ENCODE data around the gene WFDC2. TPM values are rescaled to one million over a fixed set of nuclear protein-coding genes. Genes with fewer than 3 reads are reported as not detected.

The WFDC2 gene
- total and polyA plus RNA-seq, 2 of the 13 experiments (the other 11 are each of a cell fraction or from before 2014, with no cell fraction given): 0.33 TPM; not detected in 1

DNA sequence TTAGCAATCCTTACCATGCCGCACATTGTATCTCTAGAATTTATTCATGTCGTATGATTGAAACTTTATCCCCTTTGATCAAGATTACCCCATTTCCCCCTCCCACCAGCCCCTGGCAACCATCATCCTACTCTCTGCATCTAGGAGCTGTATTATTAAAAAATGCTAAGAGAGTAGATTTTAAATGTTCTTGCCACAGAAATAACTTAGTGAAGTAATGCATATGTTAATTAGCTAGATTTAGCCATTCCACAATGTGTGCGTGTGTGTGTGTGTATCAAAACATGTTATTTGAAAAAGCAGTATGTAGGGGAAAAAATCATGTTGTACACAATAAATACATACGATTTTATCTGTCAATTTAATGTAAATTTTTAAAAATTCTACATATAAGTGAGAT, 57.7 kb downstream of the WFDC2 start:
- in situ Hi-C loops (cut with HindIII; ENCODE audit: extremely low pct_ligation_motif_present, low pct_unique_long_range_greater_than_20kb): no loop called here
- Histone ChIP-seq H4K20me1 (ENCODE audit: insufficient read depth, low read length) (no peaks in the 10 kb centered on the region), H3K4me2 (ENCODE audit: low read depth, low read length) (no peak overlapping the region), H3K27me3 (ENCODE audit: control insufficient read depth in 1 of 2, insufficient read depth in 2 of 2, low read length in 2 of 2) (peaks cover 0 to 6% of the 10 kb centered on the region in 2 experiments; a peak in 1 of 5 replicates), H3K79me2 (ENCODE audit: insufficient read depth, low read length) (no peaks in the 10 kb centered on the region), H3K9me3 (ENCODE audit: low read length) (no peaks in the 10 kb centered on the region), H3K27ac (ENCODE audit: extremely low read length, insufficient read depth, low read length) (no peak overlapping the region), H3K4me3 (replicated peaks in 1 of 3; ENCODE audit: insufficient read depth in 1 of 3, low read depth in 2 of 3, low read length in 3 of 3) (no peak overlapping the region), H3K36me3 (replicated peaks in 1 of 2; ENCODE audit: control insufficient read depth in 1 of 2, insufficient read depth in 2 of 2, low read length in 2 of 2) (no peaks in the 10 kb centered on the region), H2AFZ (ENCODE audit: low read length) (no peak overlapping the region), H3K4me1 (ENCODE audit: insufficient read depth, low read length) (no peaks in the 10 kb centered on the region), H3K9ac (ENCODE audit: insufficient read depth, low read depth, low read length) (no peak overlapping the region)
- WGBS (ENCODE audit: low lambda C conversion rate): 66% methylated on average over 4 of the region's 4 CpGs
- intact Hi-C loops (cut with micrococcal nuclease; ENCODE audit: unreplicated experiment): no loop called here
- ATAC-seq (no peak), DNase-seq (ENCODE audit: low spot score) (no peak), FAIRE-seq (no peak)
- POLR2A ChIA-PET: interaction anchor here (0.7 kb wide), 1 partner anchor 215 kb away, joined by 3 read pairs; no protein-coding TSS in a partner anchor
- BruUV-seq (replicated peaks): no TSS peak
- CTCF ChIA-PET (ENCODE audit: low intra/inter-chr PET ratio, low total read pairs): no interaction called here
- TF ChIP-seq ZNF446 (CRISPR knock-in tag; IDR thresholded peaks at IDR 0.05) (no peak), ZFP62 (CRISPR knock-in tag; IDR thresholded peaks at IDR 0.05) (no peak), ZNF225 (CRISPR knock-in tag; IDR thresholded peaks at IDR 0.05) (no peak), GTF2F1 (IDR thresholded peaks at IDR 0.05; ENCODE audit: low read length) (no peak), ZNF343 (CRISPR knock-in tag; IDR thresholded peaks at IDR 0.05) (no peak), TBX2 (CRISPR knock-in tag; IDR thresholded peaks at IDR 0.05; ENCODE audit: borderline replicate concordance) (no peak), ZNF768 (CRISPR knock-in tag; IDR thresholded peaks at IDR 0.05) (no peak), ZNF598 (CRISPR knock-in tag; IDR thresholded peaks at IDR 0.05; ENCODE audit: borderline replicate concordance) (no peak), RFXANK (CRISPR knock-in tag; IDR thresholded peaks at IDR 0.05) (no peak), PTBP1 (IDR thresholded peaks at IDR 0.05; ENCODE audit: low read depth, low read length, poor library complexity, severe bottlenecking) (no peak), ZNF292 (CRISPR knock-in tag; IDR thresholded peaks at IDR 0.05; ENCODE audit: borderline replicate concordance, low read depth) (no peak), ZNF761 (CRISPR knock-in tag; conservative IDR thresholded peaks at IDR 0.05) (no peak), HHEX (CRISPR knock-in tag; IDR thresholded peaks at IDR 0.05) (no peak), RBFOX2 (IDR thresholded peaks at IDR 0.05; ENCODE audit: low read depth, low read length) (no peak), ZNF264 (CRISPR knock-in tag; IDR thresholded peaks at IDR 0.05) (no peak)
- TF ChIP-seq, protein P1, sequence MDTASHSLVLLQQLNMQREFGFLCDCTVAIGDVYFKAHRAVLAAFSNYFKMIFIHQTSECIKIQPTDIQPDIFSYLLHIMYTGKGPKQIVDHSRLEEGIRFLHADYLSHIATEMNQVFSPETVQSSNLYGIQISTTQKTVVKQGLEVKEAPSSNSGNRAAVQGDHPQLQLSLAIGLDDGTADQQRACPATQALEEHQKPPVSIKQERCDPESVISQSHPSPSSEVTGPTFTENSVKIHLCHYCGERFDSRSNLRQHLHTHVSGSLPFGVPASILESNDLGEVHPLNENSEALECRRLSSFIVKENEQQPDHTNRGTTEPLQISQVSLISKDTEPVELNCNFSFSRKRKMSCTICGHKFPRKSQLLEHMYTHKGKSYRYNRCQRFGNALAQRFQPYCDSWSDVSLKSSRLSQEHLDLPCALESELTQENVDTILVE (CRISPR knock-in tag; IDR thresholded peaks at IDR 0.05): no peak
- TF ChIP-seq, protein P2, sequence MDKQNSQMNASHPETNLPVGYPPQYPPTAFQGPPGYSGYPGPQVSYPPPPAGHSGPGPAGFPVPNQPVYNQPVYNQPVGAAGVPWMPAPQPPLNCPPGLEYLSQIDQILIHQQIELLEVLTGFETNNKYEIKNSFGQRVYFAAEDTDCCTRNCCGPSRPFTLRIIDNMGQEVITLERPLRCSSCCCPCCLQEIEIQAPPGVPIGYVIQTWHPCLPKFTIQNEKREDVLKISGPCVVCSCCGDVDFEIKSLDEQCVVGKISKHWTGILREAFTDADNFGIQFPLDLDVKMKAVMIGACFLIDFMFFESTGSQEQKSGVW (CRISPR knock-in tag; IDR thresholded peaks at IDR 0.05; ENCODE audit: borderline replicate concordance): no peak
- TF ChIP-seq, protein P3, sequence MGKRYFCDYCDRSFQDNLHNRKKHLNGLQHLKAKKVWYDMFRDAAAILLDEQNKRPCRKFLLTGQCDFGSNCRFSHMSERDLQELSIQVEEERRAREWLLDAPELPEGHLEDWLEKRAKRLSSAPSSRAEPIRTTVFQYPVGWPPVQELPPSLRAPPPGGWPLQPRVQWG (CRISPR knock-in tag; IDR thresholded peaks at IDR 0.05; ENCODE audit: borderline replicate concordance, low read depth): no peak
- TF ChIP-seq, protein P4, sequence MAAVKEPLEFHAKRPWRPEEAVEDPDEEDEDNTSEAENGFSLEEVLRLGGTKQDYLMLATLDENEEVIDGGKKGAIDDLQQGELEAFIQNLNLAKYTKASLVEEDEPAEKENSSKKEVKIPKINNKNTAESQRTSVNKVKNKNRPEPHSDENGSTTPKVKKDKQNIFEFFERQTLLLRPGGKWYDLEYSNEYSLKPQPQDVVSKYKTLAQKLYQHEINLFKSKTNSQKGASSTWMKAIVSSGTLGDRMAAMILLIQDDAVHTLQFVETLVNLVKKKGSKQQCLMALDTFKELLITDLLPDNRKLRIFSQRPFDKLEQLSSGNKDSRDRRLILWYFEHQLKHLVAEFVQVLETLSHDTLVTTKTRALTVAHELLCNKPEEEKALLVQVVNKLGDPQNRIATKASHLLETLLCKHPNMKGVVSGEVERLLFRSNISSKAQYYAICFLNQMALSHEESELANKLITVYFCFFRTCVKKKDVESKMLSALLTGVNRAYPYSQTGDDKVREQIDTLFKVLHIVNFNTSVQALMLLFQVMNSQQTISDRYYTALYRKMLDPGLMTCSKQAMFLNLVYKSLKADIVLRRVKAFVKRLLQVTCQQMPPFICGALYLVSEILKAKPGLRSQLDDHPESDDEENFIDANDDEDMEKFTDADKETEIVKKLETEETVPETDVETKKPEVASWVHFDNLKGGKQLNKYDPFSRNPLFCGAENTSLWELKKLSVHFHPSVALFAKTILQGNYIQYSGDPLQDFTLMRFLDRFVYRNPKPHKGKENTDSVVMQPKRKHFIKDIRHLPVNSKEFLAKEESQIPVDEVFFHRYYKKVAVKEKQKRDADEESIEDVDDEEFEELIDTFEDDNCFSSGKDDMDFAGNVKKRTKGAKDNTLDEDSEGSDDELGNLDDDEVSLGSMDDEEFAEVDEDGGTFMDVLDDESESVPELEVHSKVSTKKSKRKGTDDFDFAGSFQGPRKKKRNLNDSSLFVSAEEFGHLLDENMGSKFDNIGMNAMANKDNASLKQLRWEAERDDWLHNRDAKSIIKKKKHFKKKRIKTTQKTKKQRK (IDR thresholded peaks at IDR 0.05; ENCODE audit: low read length): no peak
- TF ChIP-seq, protein P5, sequence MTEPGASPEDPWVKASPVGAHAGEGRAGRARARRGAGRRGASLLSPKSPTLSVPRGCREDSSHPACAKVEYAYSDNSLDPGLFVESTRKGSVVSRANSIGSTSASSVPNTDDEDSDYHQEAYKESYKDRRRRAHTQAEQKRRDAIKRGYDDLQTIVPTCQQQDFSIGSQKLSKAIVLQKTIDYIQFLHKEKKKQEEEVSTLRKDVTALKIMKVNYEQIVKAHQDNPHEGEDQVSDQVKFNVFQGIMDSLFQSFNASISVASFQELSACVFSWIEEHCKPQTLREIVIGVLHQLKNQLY (CRISPR knock-in tag; IDR thresholded peaks at IDR 0.05): no peak

Data from HepG2 (cell line).